ENCODE results near the gene CST5.
"Not testable (repeated sequence)": the region's sequence is repeated elsewhere in the genome, so short reads cannot be mapped to it uniquely, and the experiment has no call there.

DNA sequence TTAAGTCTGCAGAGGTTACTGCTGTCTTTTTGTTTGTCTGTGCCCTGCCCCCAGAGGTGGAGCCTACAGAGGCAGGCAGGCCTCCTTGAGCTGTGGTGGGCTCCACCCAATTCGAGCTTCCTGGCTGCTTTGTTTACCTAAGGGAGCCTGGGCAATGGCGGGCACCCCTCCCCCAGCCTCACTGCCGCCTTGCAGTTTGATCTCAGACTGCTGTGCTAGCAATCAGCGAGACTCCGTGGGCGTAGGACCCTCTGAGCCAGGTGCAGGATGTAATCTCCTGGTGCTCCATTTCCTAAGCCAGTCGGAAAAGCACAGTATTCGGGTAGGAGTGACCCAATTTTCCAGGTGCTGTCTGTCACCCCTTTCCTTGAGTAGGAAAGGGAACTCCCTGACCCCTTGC lies 22.8 kb upstream of the CST5 start:
- TF ChIP-seq, protein P1, sequence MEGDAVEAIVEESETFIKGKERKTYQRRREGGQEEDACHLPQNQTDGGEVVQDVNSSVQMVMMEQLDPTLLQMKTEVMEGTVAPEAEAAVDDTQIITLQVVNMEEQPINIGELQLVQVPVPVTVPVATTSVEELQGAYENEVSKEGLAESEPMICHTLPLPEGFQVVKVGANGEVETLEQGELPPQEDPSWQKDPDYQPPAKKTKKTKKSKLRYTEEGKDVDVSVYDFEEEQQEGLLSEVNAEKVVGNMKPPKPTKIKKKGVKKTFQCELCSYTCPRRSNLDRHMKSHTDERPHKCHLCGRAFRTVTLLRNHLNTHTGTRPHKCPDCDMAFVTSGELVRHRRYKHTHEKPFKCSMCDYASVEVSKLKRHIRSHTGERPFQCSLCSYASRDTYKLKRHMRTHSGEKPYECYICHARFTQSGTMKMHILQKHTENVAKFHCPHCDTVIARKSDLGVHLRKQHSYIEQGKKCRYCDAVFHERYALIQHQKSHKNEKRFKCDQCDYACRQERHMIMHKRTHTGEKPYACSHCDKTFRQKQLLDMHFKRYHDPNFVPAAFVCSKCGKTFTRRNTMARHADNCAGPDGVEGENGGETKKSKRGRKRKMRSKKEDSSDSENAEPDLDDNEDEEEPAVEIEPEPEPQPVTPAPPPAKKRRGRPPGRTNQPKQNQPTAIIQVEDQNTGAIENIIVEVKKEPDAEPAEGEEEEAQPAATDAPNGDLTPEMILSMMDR (IDR thresholded peaks at IDR 0.05; ENCODE audit: extremely low read depth in 1 of 2, insufficient read depth in 1 of 2, low read depth in 1 of 2, low read length in 2 of 2): not testable (repeated sequence)
- TF ChIP-seq JUN (IDR thresholded peaks at IDR 0.05; ENCODE audit: borderline replicate concordance, insufficient read depth, insufficient read length, low read depth); EZH2 (IDR thresholded peaks at IDR 0.05; ENCODE audit: borderline replicate concordance, low read depth, low read length, severe bottlenecking); MYC (IDR thresholded peaks at IDR 0.05; ENCODE audit: low read depth, low read length); POLR2A (IDR thresholded peaks at IDR 0.05; ENCODE audit: low read depth, low read length); POLR2AphosphoS5 (IDR thresholded peaks at IDR 0.05; ENCODE audit: insufficient read depth, low read depth, low read length); FOS (IDR thresholded peaks at IDR 0.05; ENCODE audit: borderline replicate concordance, insufficient read depth, low read length): not testable (repeated sequence)
- TF ChIP-seq, protein P2, sequence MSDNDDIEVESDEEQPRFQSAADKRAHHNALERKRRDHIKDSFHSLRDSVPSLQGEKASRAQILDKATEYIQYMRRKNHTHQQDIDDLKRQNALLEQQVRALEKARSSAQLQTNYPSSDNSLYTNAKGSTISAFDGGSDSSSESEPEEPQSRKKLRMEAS (IDR thresholded peaks at IDR 0.05; ENCODE audit: insufficient read depth, insufficient read length): not testable (repeated sequence)

All from endothelial cell of umbilical vein (primary cell).